ENCODE measurements around the gene LGI2.
A peak's percentile ranks its signal among the peaks of the same experiment; 100 is the strongest.

LGI2 gene

DNA sequence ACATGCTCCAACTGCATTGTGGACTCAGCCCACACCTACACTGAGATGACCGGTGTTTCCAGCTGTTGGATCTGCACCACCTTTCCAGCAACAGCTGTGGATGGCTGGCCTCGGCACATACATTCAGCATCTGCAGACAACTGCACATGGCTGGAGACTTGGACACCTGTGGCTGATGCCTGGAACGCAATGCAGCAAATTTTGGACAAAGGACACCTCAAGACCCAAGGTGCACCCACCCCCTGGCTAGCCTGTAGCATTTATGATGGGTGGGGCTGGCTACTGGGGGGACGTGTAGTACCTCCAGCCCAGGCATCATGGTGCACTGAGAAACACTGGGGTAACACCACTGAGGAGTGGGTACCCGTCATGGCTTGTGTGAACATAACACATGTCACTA lies 60.6 kb downstream of the LGI2 start:
- no peak overlapping the region for H3K4me3 ChIP-seq (ENCODE audit: low read depth, low read length)
- TF ChIP-seq, protein P1, sequence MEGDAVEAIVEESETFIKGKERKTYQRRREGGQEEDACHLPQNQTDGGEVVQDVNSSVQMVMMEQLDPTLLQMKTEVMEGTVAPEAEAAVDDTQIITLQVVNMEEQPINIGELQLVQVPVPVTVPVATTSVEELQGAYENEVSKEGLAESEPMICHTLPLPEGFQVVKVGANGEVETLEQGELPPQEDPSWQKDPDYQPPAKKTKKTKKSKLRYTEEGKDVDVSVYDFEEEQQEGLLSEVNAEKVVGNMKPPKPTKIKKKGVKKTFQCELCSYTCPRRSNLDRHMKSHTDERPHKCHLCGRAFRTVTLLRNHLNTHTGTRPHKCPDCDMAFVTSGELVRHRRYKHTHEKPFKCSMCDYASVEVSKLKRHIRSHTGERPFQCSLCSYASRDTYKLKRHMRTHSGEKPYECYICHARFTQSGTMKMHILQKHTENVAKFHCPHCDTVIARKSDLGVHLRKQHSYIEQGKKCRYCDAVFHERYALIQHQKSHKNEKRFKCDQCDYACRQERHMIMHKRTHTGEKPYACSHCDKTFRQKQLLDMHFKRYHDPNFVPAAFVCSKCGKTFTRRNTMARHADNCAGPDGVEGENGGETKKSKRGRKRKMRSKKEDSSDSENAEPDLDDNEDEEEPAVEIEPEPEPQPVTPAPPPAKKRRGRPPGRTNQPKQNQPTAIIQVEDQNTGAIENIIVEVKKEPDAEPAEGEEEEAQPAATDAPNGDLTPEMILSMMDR (IDR thresholded peaks at IDR 0.05; ENCODE audit: control insufficient read depth, extremely low read depth, insufficient read depth): no peak

GRCh38 chr4:24969486-24969885 lies 61.3 kb downstream of the LGI2 start:
- no peak for DNase-seq (ENCODE audit: low read depth)
- TF ChIP-seq, protein P1 (IDR thresholded peaks at IDR 0.05; ENCODE audit: control insufficient read depth, extremely low read depth, insufficient read depth): no peak
- H3K4me3 ChIP-seq (ENCODE audit: low read depth, low read length): no peak overlapping the region

More for the DNA sequence above, 60.6 kb downstream of the LGI2 start:
- no peak for DNase-seq (ENCODE audit: low read depth)

DNA sequence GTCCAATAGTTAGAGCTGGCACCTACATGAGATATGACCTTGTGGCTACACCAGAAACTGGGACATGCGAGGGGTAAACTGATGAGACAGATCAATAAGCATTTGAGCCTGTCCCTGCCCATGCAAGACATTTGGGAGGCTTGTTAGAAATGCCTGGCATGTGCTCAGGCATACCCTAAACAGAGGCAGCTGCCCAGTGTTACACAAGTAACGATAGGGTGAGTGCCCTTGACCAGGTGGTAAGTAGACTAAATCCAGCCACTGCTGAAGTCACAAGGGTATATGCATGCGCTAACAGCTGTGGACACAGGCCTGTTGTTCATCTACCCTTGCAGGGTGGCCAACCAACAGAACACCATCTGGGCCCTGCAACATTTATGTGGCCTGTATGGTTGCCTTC lies 61.8 kb downstream of the LGI2 start:
- TF ChIP-seq, protein P1 (IDR thresholded peaks at IDR 0.05; ENCODE audit: control insufficient read depth, extremely low read depth, insufficient read depth): no peak
- no peak for DNase-seq (ENCODE audit: low read depth)
- no peak overlapping the region for H3K4me3 ChIP-seq (ENCODE audit: low read depth, low read length)

DNA sequence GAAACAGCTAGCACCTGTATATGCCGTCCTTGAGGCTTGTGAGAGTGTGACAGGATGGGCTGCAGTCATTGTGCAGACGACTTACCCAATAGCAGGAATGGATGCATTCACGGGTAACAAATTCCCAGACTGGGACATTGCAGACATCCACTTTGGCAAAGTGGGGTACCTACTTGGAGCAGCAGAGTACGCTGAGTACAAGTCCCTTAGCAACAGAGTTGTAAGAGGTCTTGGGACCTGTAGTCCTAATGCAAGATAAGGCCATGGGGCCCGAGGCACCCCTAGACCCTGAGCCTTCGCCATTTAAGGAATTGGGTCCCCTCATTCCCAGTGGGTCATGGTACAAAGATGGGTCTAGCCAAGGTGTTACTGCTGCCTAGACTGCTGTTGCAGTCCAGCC lies 62.5 kb downstream of the LGI2 start:
- no peak for DNase-seq (ENCODE audit: low read depth)
- no peak overlapping the region for H3K4me3 ChIP-seq (ENCODE audit: low read depth, low read length)
- TF ChIP-seq, protein P1 (IDR thresholded peaks at IDR 0.05; ENCODE audit: control insufficient read depth, extremely low read depth, insufficient read depth): no peak

DNA sequence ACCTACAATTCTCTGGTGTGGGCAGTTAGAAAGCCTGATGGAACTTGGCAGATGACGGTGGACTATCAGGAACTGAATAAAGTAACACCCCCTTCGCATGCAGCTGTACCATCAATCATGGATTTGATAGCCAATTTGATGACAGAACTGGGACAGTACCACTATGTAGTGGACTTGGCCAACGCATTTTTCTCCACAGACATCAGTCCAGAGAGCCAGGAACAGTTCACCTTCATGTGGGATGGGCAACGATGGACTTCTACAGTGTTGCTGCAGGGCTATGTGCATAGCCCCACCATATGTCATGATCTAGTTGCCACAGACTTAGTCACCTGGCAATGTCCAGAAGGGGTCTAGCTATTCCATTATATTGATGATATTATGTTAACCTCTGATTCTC lies 63.4 kb downstream of the LGI2 start:
- TF ChIP-seq, protein P1 (IDR thresholded peaks at IDR 0.05; ENCODE audit: control insufficient read depth, extremely low read depth, insufficient read depth): no peak
- no peak overlapping the region for H3K4me3 ChIP-seq (ENCODE audit: low read depth, low read length)
- no peak for DNase-seq (ENCODE audit: low read depth)

GRCh38 chr4:24966076-24966475 lies 64.7 kb downstream of the LGI2 start:
- no peak for DNase-seq (ENCODE audit: low read depth)
- no peak overlapping the region for H3K4me3 ChIP-seq (ENCODE audit: low read depth, low read length)
- TF ChIP-seq, protein P1 (IDR thresholded peaks at IDR 0.05; ENCODE audit: control insufficient read depth, extremely low read depth, insufficient read depth): no peak

- peak; percentile 11 for DNase-seq (ENCODE audit: low read depth)
- TF ChIP-seq, protein P1 (IDR thresholded peaks at IDR 0.05; ENCODE audit: control insufficient read depth, extremely low read depth, insufficient read depth): no peak
- no peak overlapping the region for H3K4me3 ChIP-seq (ENCODE audit: low read depth, low read length)
These were observed 65.1 kb downstream of the LGI2 start for GRCh38 chr4:24965627-24966026.
